Mucosa of rectum (tissue), 2 donors: ENCODE measurements around the gene LCNL1.

ENCODE experiments used
- H3K27ac ChIP-seq, 2 donors: one replicate each; pipeline ENCODE4 v1.7.0; 2013; ENCODE audit warnings: inconsistent platforms in 2 of 2, low read depth in 2 of 2, low read length in 2 of 2
- H3K27me3 ChIP-seq, 2 donors: one replicate each; pipeline ENCODE4 v1.7.0; 2013; ENCODE audit warnings: low read length in 2 of 2; ENCODE audit not compliant: control insufficient read depth in 2 of 2, insufficient read depth in 2 of 2
- H3K36me3 ChIP-seq, 2 donors: one replicate each; pipeline ENCODE4 v1.7.0; 2013; ENCODE audit warnings: low read length in 2 of 2; ENCODE audit not compliant: control insufficient read depth in 2 of 2, insufficient read depth in 2 of 2
- H3K4me1 ChIP-seq, 2 donors: one replicate each; pipeline ENCODE4 v1.7.0; 2013; ENCODE audit warnings: low read length in 2 of 2, mild to moderate bottlenecking in 1 of 2; ENCODE audit not compliant: control insufficient read depth in 2 of 2, insufficient read depth in 2 of 2
- H3K4me3 ChIP-seq, 2 donors: one replicate each; pipeline ENCODE4 v1.7.0; 2013; ENCODE audit warnings: low read length in 2 of 2
- H3K9ac ChIP-seq, 2 donors: one replicate each; pipeline ENCODE4 v1.7.0; 2013; ENCODE audit warnings: low read length in 2 of 2, low read depth in 1 of 2, mild to moderate bottlenecking in 1 of 2
- H3K9me3 ChIP-seq, 2 donors: one replicate each; pipeline ENCODE4 v1.7.0; 2013; ENCODE audit warnings: low read length in 2 of 2; ENCODE audit not compliant: control insufficient read depth in 2 of 2
- donor health status: healthy.
- donor health status: Normal muscosa, but diverticular disease.

Gene LCNL1

GRCh38 chr9:137011156-137011555, 28.4 kb downstream of the LCNL1 start:
- Histone ChIP-seq H3K36me3 (peaks cover 9% of the 10 kb centered on the region in 2 donors), H3K27me3 (no peaks in the 10 kb centered on the region), H3K9ac (no peak overlapping the region), H3K27ac (no peak overlapping the region), H3K4me1 (no peaks in the 10 kb centered on the region), H3K4me3 (no peak overlapping the region), H3K9me3 (no peaks in the 10 kb centered on the region)

- H3K36me3 ChIP-seq, result peaks cover 11 to 17% of the 10 kb centered on the region in 2 donors
Measured at GRCh38 chr9:137011907-137012675, 29.3 kb downstream of the LCNL1 start.

GRCh38 chr9:137012694-137013570, 30.1 kb downstream of the LCNL1 start:
- no peaks in the 10 kb centered on the region for H3K27me3 ChIP-seq
- H3K4me3 ChIP-seq, result no peak overlapping the region
- H3K9ac ChIP-seq, result no peak overlapping the region
- H3K4me1 ChIP-seq, result no peaks in the 10 kb centered on the region
- H3K9me3 ChIP-seq, result no peaks in the 10 kb centered on the region
- no peak overlapping the region for H3K27ac ChIP-seq
- H3K36me3 ChIP-seq, result peaks cover 15 to 22% of the 10 kb centered on the region in 2 donors

More at GRCh38 chr9:137011907-137012675, 29.3 kb downstream of the LCNL1 start:
- Histone ChIP-seq H3K9me3 (no peaks in the 10 kb centered on the region), H3K4me3 (no peak overlapping the region), H3K27me3 (no peaks in the 10 kb centered on the region), H3K9ac (no peak overlapping the region), H3K27ac (no peak overlapping the region), H3K4me1 (no peaks in the 10 kb centered on the region)

GRCh38 chr9:137013571-137013940, 30.8 kb downstream of the LCNL1 start:
- H3K27me3 ChIP-seq, result no peaks in the 10 kb centered on the region
- no peaks in the 10 kb centered on the region for H3K4me1 ChIP-seq
- H3K9me3 ChIP-seq, result no peaks in the 10 kb centered on the region
- peaks cover 15 to 22% of the 10 kb centered on the region in 2 donors for H3K36me3 ChIP-seq
- H3K27ac ChIP-seq, result no peak overlapping the region
- H3K4me3 ChIP-seq, result no peak overlapping the region
- H3K9ac ChIP-seq, result no peak overlapping the region

GRCh38 chr9:137014166-137014565, 31.4 kb downstream of the LCNL1 start:
- no peaks in the 10 kb centered on the region for H3K9me3 ChIP-seq
- peaks cover 15 to 22% of the 10 kb centered on the region in 2 donors for H3K36me3 ChIP-seq
- H3K4me1 ChIP-seq, result no peaks in the 10 kb centered on the region
- H3K9ac ChIP-seq, result no peak overlapping the region
- no peaks in the 10 kb centered on the region for H3K27me3 ChIP-seq
- no peak overlapping the region for H3K4me3 ChIP-seq
- H3K27ac ChIP-seq, result no peak overlapping the region

- peaks cover 15 to 18% of the 10 kb centered on the region in 2 donors for H3K36me3 ChIP-seq
- H3K27ac ChIP-seq, result no peak overlapping the region
- no peak overlapping the region for H3K4me3 ChIP-seq
- H3K9ac ChIP-seq, result no peak overlapping the region
- no peaks in the 10 kb centered on the region for H3K4me1 ChIP-seq
- no peaks in the 10 kb centered on the region for H3K27me3 ChIP-seq
- H3K9me3 ChIP-seq, result no peaks in the 10 kb centered on the region
Measured at GRCh38 chr9:137014776-137015539, 32.2 kb downstream of the LCNL1 start.

- no peaks in the 10 kb centered on the region for H3K4me1 ChIP-seq
- H3K4me3 ChIP-seq, result no peak overlapping the region
- H3K9ac ChIP-seq, result no peak overlapping the region
- peaks cover 15 to 18% of the 10 kb centered on the region in 2 donors for H3K36me3 ChIP-seq
- no peaks in the 10 kb centered on the region for H3K27me3 ChIP-seq
- no peaks in the 10 kb centered on the region for H3K9me3 ChIP-seq
- no peak overlapping the region for H3K27ac ChIP-seq
Measured at GRCh38 chr9:137015540-137015930, 32.7 kb downstream of the LCNL1 start.

GRCh38 chr9:137015976-137016375, 33.2 kb downstream of the LCNL1 start:
- no peak overlapping the region for H3K27ac ChIP-seq
- H3K36me3 ChIP-seq, result peaks cover 15 to 18% of the 10 kb centered on the region in 2 donors
- no peaks in the 10 kb centered on the region for H3K4me1 ChIP-seq
- H3K9ac ChIP-seq, result no peak overlapping the region
- H3K9me3 ChIP-seq, result no peaks in the 10 kb centered on the region
- no peaks in the 10 kb centered on the region for H3K27me3 ChIP-seq
- no peak overlapping the region for H3K4me3 ChIP-seq

GRCh38 chr9:137016436-137016835, 33.6 kb downstream of the LCNL1 start:
- Histone ChIP-seq H3K9ac (no peak overlapping the region), H3K9me3 (no peaks in the 10 kb centered on the region), H3K4me1 (peaks cover under 1 to 3% of the 10 kb centered on the region in 2 donors), H3K4me3 (no peak overlapping the region), H3K27ac (no peak overlapping the region), H3K36me3 (peaks cover 15 to 18% of the 10 kb centered on the region in 2 donors), H3K27me3 (no peaks in the 10 kb centered on the region)
